OCI-LY3 (cell line): Measurements from ENCODE around the gene FBXO30.

Experiments
- H2AFZ ChIP-seq: fragments of 200-600, 300-600 bp; shearing (Covaris generic); 2 replicates; pipeline ENCODE4 v1.6.0; 2014; ENCODE audit warnings: antibody characterized with exemption, low read depth, low read length
- H3K27ac ChIP-seq: fragments of 200-600, 300-600 bp; sonication (generic); 2 replicates; pipeline ENCODE4 v1.5.1; 2014; ENCODE audit warnings: mild to moderate bottlenecking, low read length, moderate library complexity, mixed read lengths
- H3K27me3 ChIP-seq: fragments of 200-600, 300-600 bp; sonication (generic); 2 replicates; pipeline ENCODE4 v1.6.1; 2014; ENCODE audit warnings: low read depth, low read length, mixed read lengths
- H3K36me3 ChIP-seq: fragments of 200-600, 300-600 bp; sonication (generic); replicated peaks from 2 replicates; pipeline ENCODE3; 2014; ENCODE audit warnings: low read depth, low read length, mixed read lengths
- H3K4me1 ChIP-seq: fragments of 300-600, 200-600 bp; sonication (generic); 2 replicates; pipeline ENCODE4 v1.6.1; 2014; ENCODE audit warnings: low read length, mixed read lengths
- H3K4me2 ChIP-seq: fragments of 200-600, 300-600 bp; sonication (generic); 2 replicates; pipeline ENCODE4 v1.6.1; 2014; ENCODE audit warnings: low read length, mixed read lengths
- H3K4me3 ChIP-seq: fragments of 300-600, 200-600 bp; sonication (generic); 2 replicates; pipeline ENCODE4 v1.5.1; 2014; ENCODE audit warnings: antibody characterized with exemption, mild to moderate bottlenecking, low read length, moderate library complexity
- H3K79me2 ChIP-seq: fragments of 300-600, 200-600 bp; shearing (Covaris generic); 2 replicates; pipeline ENCODE4 v1.6.1; 2014; ENCODE audit warnings: mild to moderate bottlenecking, low read length, mixed read lengths
- H3K9ac ChIP-seq: fragments of 300-600, 200-600 bp; shearing (Covaris generic); 2 replicates; pipeline ENCODE4 v1.6.0; 2014; ENCODE audit warnings: mild to moderate bottlenecking, low read length, moderate library complexity
- H3K9me3 ChIP-seq: fragments of 200-600, 300-600 bp; shearing (Covaris generic); 2 replicates; pipeline ENCODE4 v1.6.1; 2014; ENCODE audit warnings: low read length, mixed read lengths; ENCODE audit not compliant: insufficient read depth
- H4K20me1 ChIP-seq: fragments of 200-600, 300-600 bp; sonication (generic); 2 replicates; pipeline ENCODE4 v1.6.1; 2016; ENCODE audit warnings: low read length, mixed read lengths; ENCODE audit not compliant: insufficient read depth
- CTCF ChIP-seq: fragments of 200-600, 300-600 bp; sonication (generic); IDR thresholded peaks from 2 replicates; pipeline ENCODE4 v1.5.1; 2014; ENCODE audit warnings: antibody characterized with exemption, low read length, low read depth
- EZH2phosphoT487 ChIP-seq: fragments of 200-600 bp; shearing (Covaris generic); IDR thresholded peaks from 2 replicates; pipeline ENCODE4 v1.6.1; 2018; ENCODE audit warnings: antibody characterized with exemption, mixed run types, low read depth

FBXO30 gene

GRCh38 chr6:145756170-145756662 is 58.4 kb downstream of the FBXO30 start:
- Histone ChIP-seq H3K4me2 (no peak overlapping the region), H3K9me3 (no peaks in the 10 kb centered on the region), H3K36me3 (no peaks in the 10 kb centered on the region), H3K27ac (no peak overlapping the region), H3K27me3 (no peaks in the 10 kb centered on the region), H3K79me2 (no peaks in the 10 kb centered on the region), H4K20me1 (no peaks in the 10 kb centered on the region), H2AFZ (no peak overlapping the region), H3K4me3 (no peak overlapping the region), H3K4me1 (no peaks in the 10 kb centered on the region), H3K9ac (no peak overlapping the region)
- TF ChIP-seq EZH2phosphoT487 = no peak
- no peak for TF ChIP-seq CTCF

- Histone ChIP-seq H2AFZ (no peak overlapping the region), H3K4me2 (no peak overlapping the region), H3K79me2 (no peaks in the 10 kb centered on the region), H3K27ac (no peak overlapping the region), H4K20me1 (no peaks in the 10 kb centered on the region), H3K36me3 (no peaks in the 10 kb centered on the region), H3K4me3 (no peak overlapping the region), H3K9me3 (no peaks in the 10 kb centered on the region), H3K27me3 (no peaks in the 10 kb centered on the region), H3K9ac (no peak overlapping the region), H3K4me1 (no peaks in the 10 kb centered on the region)
- TF ChIP-seq EZH2phosphoT487 (no peak), CTCF (no peak)
Measured at GRCh38 chr6:145755682-145756081, 58.9 kb downstream of the FBXO30 start.

DNA sequence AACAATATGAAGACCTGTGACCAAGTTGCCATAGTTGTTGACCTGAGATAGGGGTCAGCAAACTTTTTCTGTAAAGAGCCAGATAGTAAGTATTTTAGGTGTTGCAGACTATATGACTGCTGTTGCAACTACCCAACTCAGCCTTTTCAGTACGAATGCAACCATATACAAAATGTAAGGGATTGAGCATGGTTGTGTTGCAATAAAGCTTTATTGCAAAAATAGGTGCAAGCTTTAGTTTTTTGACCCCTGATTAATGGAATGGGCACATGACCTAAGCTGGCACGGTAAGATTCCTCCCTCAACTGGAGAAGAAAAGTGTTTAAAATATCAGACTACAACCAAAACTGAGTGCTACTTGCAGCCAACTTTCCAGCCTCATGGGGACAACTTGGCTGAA is 62.0 kb downstream of the FBXO30 start:
- H3K79me2 ChIP-seq = no peaks in the 10 kb centered on the region
- TF ChIP-seq CTCF = no peak
- no peak for TF ChIP-seq EZH2phosphoT487

GRCh38 chr6:145749632-145750031 is 65.0 kb downstream of the FBXO30 start:
- no peak overlapping the region for H3K27ac ChIP-seq
- no peak overlapping the region for H3K4me3 ChIP-seq
- no peak for TF ChIP-seq CTCF
- TF ChIP-seq EZH2phosphoT487 = no peak
- no peaks in the 10 kb centered on the region for H3K9me3 ChIP-seq
- no peaks in the 10 kb centered on the region for H3K79me2 ChIP-seq
- no peak overlapping the region for H3K4me2 ChIP-seq
- no peaks in the 10 kb centered on the region for H3K27me3 ChIP-seq
- H2AFZ ChIP-seq = no peak overlapping the region
- H3K9ac ChIP-seq = no peak overlapping the region
- no peaks in the 10 kb centered on the region for H3K36me3 ChIP-seq
- no peaks in the 10 kb centered on the region for H4K20me1 ChIP-seq
- no peaks in the 10 kb centered on the region for H3K4me1 ChIP-seq

More for the DNA sequence above, 62.0 kb downstream of the FBXO30 start:
- Histone ChIP-seq H3K9me3 (no peaks in the 10 kb centered on the region), H3K27me3 (no peaks in the 10 kb centered on the region), H4K20me1 (no peaks in the 10 kb centered on the region), H3K27ac (no peak overlapping the region), H3K4me1 (no peaks in the 10 kb centered on the region), H3K9ac (no peak overlapping the region), H3K4me2 (no peak overlapping the region), H3K36me3 (no peaks in the 10 kb centered on the region), H2AFZ (no peak overlapping the region), H3K4me3 (no peak overlapping the region)
